Endothelial cell of umbilical vein (primary cell): ENCODE data around the gene ETV7. TPM values are rescaled to one million over a fixed set of nuclear protein-coding genes. Genes with fewer than 3 reads are reported as not detected.

Experiments
- BruUV-seq: library from RNA; stranded (reverse); fragments of 400-500 nt; replicated peaks from 2 replicates; lab custom pipeline; 2021; lab: Mats Ljungman, UMichigan
- CTCF ChIA-PET: fragments of 300-600, 350-600 bp; sonication (Branson Sonifier 250); formaldehyde crosslinking; loops from one replicate; lab custom pipeline; 2021; ENCODE audit warnings: antibody characterized with exemption, inconsistent platforms; lab: Charles Lee
- POLR2A ChIA-PET: fragments of 300-600, 350-600 bp; sonication (Branson Sonifier 250); formaldehyde crosslinking; loops from one replicate; lab custom pipeline; 2021; ENCODE audit warnings: antibody characterized with exemption, inconsistent platforms; lab: Charles Lee
- DNase-seq: peaks from one replicate; pipeline ENCODE4 v3.0.0-alpha.2; 2011; ENCODE audit warnings: low read depth, low spot score
- FAIRE-seq: peaks from 2 replicates; lab custom pipeline; 2011; peaks lifted over from hg19 to GRCh38; lab: Jason Lieb, UNC
- H2AFZ ChIP-seq: 2 replicates; pipeline ENCODE4 v1.6.0; 2012; ENCODE audit warnings: low read depth, low read length, control low read depth, inconsistent platforms
- H3K27ac ChIP-seq: 2 replicates; pipeline ENCODE4 v1.5.1; 2011; ENCODE audit warnings: low read depth, mild to moderate bottlenecking, control low read depth, low read length, moderate library complexity; ENCODE audit not compliant: insufficient read depth
- H3K27me3 ChIP-seq, 2 experiments: 2 replicates each; pipeline versions ENCODE4 v1.6.0 to v1.6.1; 2011; ENCODE audit warnings: low read length in 2 of 2, mixed read lengths in 1 of 2; ENCODE audit not compliant: control insufficient read depth in 2 of 2, insufficient read depth in 2 of 2
- H3K36me3 ChIP-seq, 2 experiments: 2 replicates in 1 of 2; 3 replicates in 1 of 2; pipeline ENCODE4 v1.5.1; 2011; ENCODE audit warnings: low read length in 2 of 2, mild to moderate bottlenecking in 1 of 2, moderate library complexity in 1 of 2; ENCODE audit not compliant: control insufficient read depth in 2 of 2, insufficient read depth in 2 of 2; ENCODE audit errors: extremely low read depth in 1 of 2
- H3K4me1 ChIP-seq: 3 replicates; pipeline ENCODE4 v1.5.1; 2011; ENCODE audit warnings: mild to moderate bottlenecking, low read length; ENCODE audit not compliant: control insufficient read depth, insufficient read depth; ENCODE audit errors: extremely low read depth
- H3K4me2 ChIP-seq: 2 replicates; pipeline ENCODE4 v1.6.1; 2011; ENCODE audit warnings: low read length, control low read depth, mixed read lengths; ENCODE audit not compliant: insufficient read depth
- H3K4me3 ChIP-seq, 3 experiments: fragments of 200-600 bp in 1 of 3; sonication (generic), shearing (Covaris generic) in 1 of 3; replicated peaks in 1 of 3; 2 replicates each; pipeline ENCODE4 v1.5.1; 2011 to 2016; ENCODE audit warnings: control low read depth in 3 of 3, low read length in 3 of 3, mild to moderate bottlenecking in 2 of 3, inconsistent platforms in 1 of 3, low read depth in 1 of 3, moderate library complexity in 1 of 3; ENCODE audit not compliant: insufficient read depth in 1 of 3
- H3K79me2 ChIP-seq: 2 replicates; pipeline ENCODE4 v1.6.0; 2012; ENCODE audit warnings: low read length, inconsistent platforms; ENCODE audit not compliant: control insufficient read depth, insufficient read depth
- H3K9ac ChIP-seq: replicated peaks from 2 replicates; pipeline ENCODE3; 2011; ENCODE audit warnings: low read length, control low read depth; ENCODE audit not compliant: insufficient read depth; ENCODE audit errors: extremely low read depth
- H3K9me1 ChIP-seq: replicated peaks from 3 replicates; pipeline ENCODE4 v1.6.0; 2011; ENCODE audit warnings: mild to moderate bottlenecking, low read length; ENCODE audit not compliant: control insufficient read depth, insufficient read depth; ENCODE audit errors: extremely low read depth
- H3K9me3 ChIP-seq: replicated peaks from 2 replicates; pipeline ENCODE4 v1.5.1; 2012; ENCODE audit warnings: low read length, inconsistent platforms; ENCODE audit not compliant: control insufficient read depth, insufficient read depth
- H4K20me1 ChIP-seq: replicated peaks from 2 replicates; pipeline ENCODE3; 2011; ENCODE audit warnings: mild to moderate bottlenecking, low read length; ENCODE audit not compliant: control insufficient read depth, insufficient read depth; ENCODE audit errors: extremely low read depth
- EZH2 ChIP-seq: IDR thresholded peaks from 2 replicates; pipeline ENCODE4 v1.6.1; 2012; ENCODE audit warnings: borderline replicate concordance, low read depth, mild to moderate bottlenecking, moderate library complexity, low read length, inconsistent platforms; ENCODE audit not compliant: severe bottlenecking
- FOS ChIP-seq: IDR thresholded peaks from 2 replicates; pipeline ENCODE4 v1.6.1; 2011; ENCODE audit warnings: mild to moderate bottlenecking, low read length, moderate library complexity, borderline replicate concordance; ENCODE audit not compliant: insufficient read depth
- GATA2 ChIP-seq: IDR thresholded peaks from 2 replicates; pipeline ENCODE4 v1.7.0; 2011; ENCODE audit warnings: low read depth, mild to moderate bottlenecking, moderate library complexity, mixed read lengths, low read length; ENCODE audit not compliant: insufficient read length, insufficient read depth
- JUN ChIP-seq: IDR thresholded peaks from 2 replicates; pipeline ENCODE4 v1.6.1; 2011; ENCODE audit warnings: borderline replicate concordance, low read depth; ENCODE audit not compliant: insufficient read length, insufficient read depth
- MYC ChIP-seq: IDR thresholded peaks from one replicate; pipeline ENCODE4 v1.6.1; 2011; ENCODE audit warnings: mild to moderate bottlenecking, low read depth, low read length
- POLR2A ChIP-seq: IDR thresholded peaks from 2 replicates; pipeline ENCODE4 v1.6.1; 2012; ENCODE audit warnings: low read depth, mild to moderate bottlenecking, control low read depth, low read length
- POLR2AphosphoS5 ChIP-seq: IDR thresholded peaks from 2 replicates; pipeline ENCODE4 v1.6.1; 2012; ENCODE audit warnings: low read depth, mild to moderate bottlenecking, control low read depth, low read length, moderate library complexity; ENCODE audit not compliant: insufficient read depth
- dilution Hi-C: fragments of 300-500 bp; cut with MboI; formaldehyde crosslinking; loops from one replicate; pipeline ENCODE4 v1.15.0; 2019; ENCODE audit warnings: low sequenced_read_pairs; ENCODE audit not compliant: extremely low pct_ligation_motif_present
- intact Hi-C: fragments of 100-400 bp; cut with micrococcal nuclease; formaldehyde crosslinking; loops from one replicate; pipeline ENCODE4 v1.10.0; 2022
- polyA plus RNA-seq, 4 experiments: library from polyadenylated mRNA; depleted of rRNA in 3 of 4; stranded (reverse) in 3 of 4; unstranded in 1 of 4; fragments of >200 nt; gene quantifications; 2 replicates each; pipeline versions ENCODE4 v1.2.1 to v1.2.3, GENCODE V29; 2011 to 2012; ENCODE audit warnings: missing spikeins in 1 of 4
- total RNA-seq: library from RNA; stranded (reverse); gene quantifications from 2 replicates; pipeline ENCODE4 v1.2.3, GENCODE V29; 2021
- TF ChIP-seq, protein P1 (sequence below): IDR thresholded peaks from 2 replicates; pipeline ENCODE4 v1.6.1; 2011; ENCODE audit not compliant: insufficient read depth, insufficient read length
- TF ChIP-seq, protein P2 (sequence below), 2 donors: IDR thresholded peaks; 1 replicate in 1 of 2; 2 replicates in 1 of 2; pipeline ENCODE4 v1.5.1; 2011; ENCODE audit warnings: low read length in 2 of 2, mild to moderate bottlenecking in 2 of 2, moderate library complexity in 2 of 2, control low read depth in 1 of 2, inconsistent platforms in 1 of 2, low read depth in 1 of 2; ENCODE audit not compliant: insufficient read depth in 1 of 2; ENCODE audit errors: extremely low read depth in 1 of 2

ETV7 gene
- total and polyA plus RNA-seq, 2 donors (not counting 3 experiments of a cell fraction or from before 2014, with no cell fraction given) = 0.23 to 0.58 TPM

DNA sequence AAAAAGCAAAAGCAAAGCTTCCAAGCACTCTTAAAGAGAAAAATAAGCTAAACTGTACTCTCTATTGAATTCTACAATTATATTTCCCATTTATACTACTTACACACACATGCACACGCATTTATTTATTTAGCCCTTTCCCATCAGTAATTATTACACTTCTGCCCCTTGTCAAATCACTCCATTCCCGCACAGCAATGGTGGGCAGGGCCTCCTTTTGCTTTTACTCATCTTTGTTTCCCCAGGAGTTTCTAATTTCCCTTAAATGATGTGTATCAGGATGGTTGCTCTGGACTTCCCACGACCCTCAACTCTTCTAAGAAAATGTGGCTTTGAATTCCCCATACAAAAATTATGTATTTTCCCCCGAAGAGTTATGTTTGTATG lies 35.2 kb upstream of the ETV7 start:
- DNase-seq (no peak), FAIRE-seq (no peak)
- H3K4me1 ChIP-seq = peaks cover 12% of the 10 kb centered on the region
- no TSS peak for BruUV-seq
- dilution Hi-C loops = no loop called here
- peak overlapping the region; percentile 10 to 51 (median 19) for H3K4me3 ChIP-seq
- intact Hi-C loops = loop anchor here (1.0 to 5.0 kb wide), 8 partner anchors 19 to 337 kb away; partner anchors contain the start of gene SRSF3
- no peaks in the 10 kb centered on the region for H3K27me3 ChIP-seq
- no peaks in the 10 kb centered on the region for H3K79me2 ChIP-seq
- H3K9me3 ChIP-seq = no peaks in the 10 kb centered on the region
- CTCF ChIA-PET = interaction anchor here (0.8 to 1.5 kb wide), 14 partner anchors 19 to 192 kb away, joined by 3 to 18 read pairs (median 4); partner anchors contain the start of gene KCTD20
- peak overlapping the region; percentile 15 for H3K27ac ChIP-seq
- peak overlapping the region; percentile 93 for H2AFZ ChIP-seq
- no peaks in the 10 kb centered on the region for H3K36me3 ChIP-seq
- H3K4me2 ChIP-seq = peak overlapping the region; percentile 71
- H4K20me1 ChIP-seq = no peaks in the 10 kb centered on the region
- POLR2A ChIA-PET = interaction anchor here (0.6 kb wide), 1 partner anchor 175 kb away, joined by 3 read pairs; no protein-coding TSS in a partner anchor
- no peaks in the 10 kb centered on the region for H3K9me1 ChIP-seq
- no peak for TF ChIP-seq POLR2AphosphoS5
- TF ChIP-seq FOS = no peak
- H3K9ac ChIP-seq = peak overlapping the region; percentile 46

DNA sequence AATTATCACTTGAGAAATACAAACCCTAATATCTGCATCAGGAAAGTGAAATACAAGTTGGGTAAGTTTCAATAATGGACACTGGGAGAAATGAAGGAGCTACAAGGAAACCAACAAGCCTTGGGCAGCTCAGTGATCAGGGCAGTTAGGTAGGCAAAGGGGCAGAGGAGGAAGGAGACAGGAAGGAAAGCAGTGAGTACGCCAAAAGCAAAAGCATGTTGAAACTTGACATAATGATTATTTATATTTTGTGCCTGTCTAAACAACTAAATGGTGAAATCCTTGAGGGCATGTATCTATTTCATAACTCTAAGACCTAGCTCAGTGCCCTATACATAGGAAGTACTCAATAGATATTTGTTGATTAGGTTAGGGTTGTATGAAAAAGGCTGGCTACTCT lies 31.8 kb upstream of the ETV7 start:
- dilution Hi-C loops = no loop called here
- intact Hi-C loops = no loop called here
- ChIA-PET POLR2A (no interaction called here), CTCF (interaction anchor here (1.0 to 1.5 kb wide), 4 partner anchors 9 to 78 kb away, joined by 3 to 5 read pairs (median 3); no protein-coding TSS in a partner anchor)
- no peak overlapping the region for H3K27ac ChIP-seq
- H3K4me3 ChIP-seq = no peak overlapping the region
- peaks cover 13% of the 10 kb centered on the region for H3K4me1 ChIP-seq
- H3K79me2 ChIP-seq = no peaks in the 10 kb centered on the region
- no TSS peak for BruUV-seq
- DNase-seq (no peak), FAIRE-seq (no peak)
- no peaks in the 10 kb centered on the region for H4K20me1 ChIP-seq
- H3K36me3 ChIP-seq = no peaks in the 10 kb centered on the region
- no peak overlapping the region for H3K4me2 ChIP-seq
- TF ChIP-seq JUN (no peak), POLR2AphosphoS5 (no peak), GATA2 (no peak), MYC (no peak), FOS (no peak), EZH2 (no peak), POLR2A (no peak)
- TF ChIP-seq, protein P1, sequence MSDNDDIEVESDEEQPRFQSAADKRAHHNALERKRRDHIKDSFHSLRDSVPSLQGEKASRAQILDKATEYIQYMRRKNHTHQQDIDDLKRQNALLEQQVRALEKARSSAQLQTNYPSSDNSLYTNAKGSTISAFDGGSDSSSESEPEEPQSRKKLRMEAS = no peak
- TF ChIP-seq, protein P2, sequence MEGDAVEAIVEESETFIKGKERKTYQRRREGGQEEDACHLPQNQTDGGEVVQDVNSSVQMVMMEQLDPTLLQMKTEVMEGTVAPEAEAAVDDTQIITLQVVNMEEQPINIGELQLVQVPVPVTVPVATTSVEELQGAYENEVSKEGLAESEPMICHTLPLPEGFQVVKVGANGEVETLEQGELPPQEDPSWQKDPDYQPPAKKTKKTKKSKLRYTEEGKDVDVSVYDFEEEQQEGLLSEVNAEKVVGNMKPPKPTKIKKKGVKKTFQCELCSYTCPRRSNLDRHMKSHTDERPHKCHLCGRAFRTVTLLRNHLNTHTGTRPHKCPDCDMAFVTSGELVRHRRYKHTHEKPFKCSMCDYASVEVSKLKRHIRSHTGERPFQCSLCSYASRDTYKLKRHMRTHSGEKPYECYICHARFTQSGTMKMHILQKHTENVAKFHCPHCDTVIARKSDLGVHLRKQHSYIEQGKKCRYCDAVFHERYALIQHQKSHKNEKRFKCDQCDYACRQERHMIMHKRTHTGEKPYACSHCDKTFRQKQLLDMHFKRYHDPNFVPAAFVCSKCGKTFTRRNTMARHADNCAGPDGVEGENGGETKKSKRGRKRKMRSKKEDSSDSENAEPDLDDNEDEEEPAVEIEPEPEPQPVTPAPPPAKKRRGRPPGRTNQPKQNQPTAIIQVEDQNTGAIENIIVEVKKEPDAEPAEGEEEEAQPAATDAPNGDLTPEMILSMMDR (IDR thresholded peaks at IDR 0.05; ENCODE audit: extremely low read depth in 1 of 2, insufficient read depth in 1 of 2, low read depth in 1 of 2, low read length in 2 of 2) = no peak
- H3K9ac ChIP-seq = no peak overlapping the region
- H3K9me3 ChIP-seq = no peaks in the 10 kb centered on the region
- no peaks in the 10 kb centered on the region for H3K9me1 ChIP-seq
- no peaks in the 10 kb centered on the region for H3K27me3 ChIP-seq
- H2AFZ ChIP-seq = no peak overlapping the region
